Epidermal melanocyte (primary cell): ENCODE results near the gene PIEZO2.

Source experiments
- DNase-seq: peaks from one replicate; pipeline ENCODE4 v3.0.0; 2011; ENCODE audit warnings: low spot score; ENCODE audit not compliant: insufficient read length

PIEZO2 gene

GRCh38 chr18:11031966-11032365, 117.4 kb downstream of the PIEZO2 start:
- DNase-seq: no peak

GRCh38 chr18:11029021-11029420, 120.3 kb downstream of the PIEZO2 start:
- DNase-seq: no peak

- DNase-seq: no peak
Observed at GRCh38 chr18:11027862-11028261, 121.5 kb downstream of the PIEZO2 start.

- no peak for DNase-seq
Observed at GRCh38 chr18:11025671-11026070, 123.7 kb downstream of the PIEZO2 start.

- DNase-seq: no peak
Observed at GRCh38 chr18:11024928-11025669, 124.3 kb downstream of the PIEZO2 start.

- DNase-seq: no peak
Observed at GRCh38 chr18:11021477-11021876, 127.9 kb downstream of the PIEZO2 start.

GRCh38 chr18:11020877-11021414, 128.4 kb downstream of the PIEZO2 start:
- no peak for DNase-seq

- DNase-seq: no peak
Observed at GRCh38 chr18:11020161-11020853, 129.1 kb downstream of the PIEZO2 start.

- no peak for DNase-seq
Observed at GRCh38 chr18:11019295-11020105, 129.9 kb downstream of the PIEZO2 start.

- no peak for DNase-seq
Observed at GRCh38 chr18:11009869-11010268, 139.5 kb downstream of the PIEZO2 start.

GRCh38 chr18:11009147-11009546, 140.2 kb downstream of the PIEZO2 start:
- DNase-seq: no peak

GRCh38 chr18:11008505-11008904, 140.9 kb downstream of the PIEZO2 start:
- no peak for DNase-seq

- no peak for DNase-seq
Observed at GRCh38 chr18:11005528-11005927, 143.8 kb downstream of the PIEZO2 start.

GRCh38 chr18:11004951-11005350, 144.4 kb downstream of the PIEZO2 start:
- DNase-seq: no peak

- DNase-seq: no peak
Observed at GRCh38 chr18:11004294-11004693, 145.1 kb downstream of the PIEZO2 start.

GRCh38 chr18:11002796-11003195, 146.6 kb downstream of the PIEZO2 start:
- no peak for DNase-seq

GRCh38 chr18:11002277-11002676, 147.1 kb downstream of the PIEZO2 start:
- no peak for DNase-seq

GRCh38 chr18:11000071-11000470, 149.3 kb downstream of the PIEZO2 start:
- no peak for DNase-seq

GRCh38 chr18:10997885-10998284, 151.5 kb downstream of the PIEZO2 start:
- no peak for DNase-seq

- no peak for DNase-seq
Observed at GRCh38 chr18:10995550-10995949, 153.8 kb downstream of the PIEZO2 start.

- DNase-seq: no peak
Observed at GRCh38 chr18:10989486-10989885, 159.9 kb downstream of the PIEZO2 start.

- no peak for DNase-seq
Observed at GRCh38 chr18:10985689-10986088, 163.7 kb downstream of the PIEZO2 start.
